Activated CD4-positive, alpha-beta memory T cell treated with anti-CD3 and anti-CD28 coated beads, Interleukin-2, amount 10 ng/mL, durations not matched to agents 7 days and 5 days (primary cell): ENCODE results near the gene OR2V2. TPM values are rescaled to one million over a fixed set of nuclear protein-coding genes. Genes with fewer than 3 reads are reported as not detected.

Source experiments
- CTCF ChIA-PET: fragments of 350-600 bp; sonication (Branson Sonifier 250); formaldehyde crosslinking; loops from one replicate; lab custom pipeline; 2021; ENCODE audit warnings: antibody characterized with exemption, inconsistent platforms; lab: Charles Lee
- POLR2A ChIA-PET: fragments of 350-600 bp; sonication (Branson Sonifier 250); formaldehyde crosslinking; loops from one replicate; lab custom pipeline; 2021; ENCODE audit warnings: antibody characterized with exemption; lab: Charles Lee
- DNase-seq: peaks from one replicate; pipeline ENCODE4 v3.0.0-alpha.2; 2020
- H3K27ac Mint-ChIP-seq: one replicate; pipeline ENCODE4 v1.8.0; 2021; ENCODE audit warnings: mild to moderate bottlenecking, mixed read lengths
- H3K27me3 Mint-ChIP-seq: one replicate; pipeline ENCODE4 v1.8.0; 2021; ENCODE audit warnings: mixed read lengths
- H3K36me3 Mint-ChIP-seq: one replicate; pipeline ENCODE4 v1.8.0; 2021; ENCODE audit warnings: low read depth, mixed read lengths
- H3K4me1 Mint-ChIP-seq: one replicate; pipeline ENCODE4 v1.8.0; 2021; ENCODE audit warnings: mixed read lengths
- H3K4me3 Mint-ChIP-seq: one replicate; pipeline ENCODE4 v1.8.0; 2021; ENCODE audit warnings: mild to moderate bottlenecking, mixed read lengths
- H3K9me3 Mint-ChIP-seq: one replicate; pipeline ENCODE4 v1.8.0; 2021; ENCODE audit warnings: mixed read lengths
- total RNA-seq, 2 experiments: library from RNA; stranded (reverse); gene quantifications; one replicate each; pipeline ENCODE4 v1.2.3, GENCODE V29; 2021

OR2V2 gene
- total RNA-seq, 2 experiments from 2014 or later: not detected

DNA sequence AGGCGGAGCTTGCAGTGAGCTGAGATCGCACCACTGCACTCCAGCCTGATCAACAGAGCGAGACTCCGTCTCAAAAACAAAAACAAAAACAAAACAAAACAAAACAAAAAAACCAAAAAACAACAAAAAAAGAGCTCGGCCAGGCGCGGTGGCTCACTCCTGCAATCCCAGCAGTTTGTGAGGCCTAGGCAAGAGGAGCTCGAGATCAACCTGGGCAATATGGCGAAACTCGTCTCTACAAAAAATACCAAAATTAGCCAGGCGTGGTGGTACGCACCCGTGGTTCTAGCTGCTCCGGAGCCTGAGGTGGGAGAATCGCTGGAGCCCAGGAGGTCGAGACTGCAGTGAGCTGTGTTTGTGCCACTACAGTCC is 37.4 kb downstream of the OR2V2 start:
- POLR2A ChIA-PET: interaction anchor here (1.0 to 3.4 kb wide), 13 partner anchors 11 to 377 kb away, joined by 3 to 40 read pairs (median 6); partner anchors contain the start of genes RACK1, TRIM41, TRIM52 and TRIM7
- Mint-ChIP-seq H3K4me3 (peak overlapping the region; percentile 86), H3K27me3 (peaks cover 15% of the 10 kb centered on the region), H3K9me3 (no peaks in the 10 kb centered on the region), H3K36me3 (peaks cover 10% of the 10 kb centered on the region), H3K27ac (peak overlapping the region; percentile 94), H3K4me1 (peaks cover 52% of the 10 kb centered on the region)
- DNase-seq: no peak
- CTCF ChIA-PET: interaction anchor here (0.6 to 2.8 kb wide), 18 partner anchors 8 to 1329 kb away, joined by 3 to 50 read pairs (median 4); no protein-coding TSS in a partner anchor

DNA sequence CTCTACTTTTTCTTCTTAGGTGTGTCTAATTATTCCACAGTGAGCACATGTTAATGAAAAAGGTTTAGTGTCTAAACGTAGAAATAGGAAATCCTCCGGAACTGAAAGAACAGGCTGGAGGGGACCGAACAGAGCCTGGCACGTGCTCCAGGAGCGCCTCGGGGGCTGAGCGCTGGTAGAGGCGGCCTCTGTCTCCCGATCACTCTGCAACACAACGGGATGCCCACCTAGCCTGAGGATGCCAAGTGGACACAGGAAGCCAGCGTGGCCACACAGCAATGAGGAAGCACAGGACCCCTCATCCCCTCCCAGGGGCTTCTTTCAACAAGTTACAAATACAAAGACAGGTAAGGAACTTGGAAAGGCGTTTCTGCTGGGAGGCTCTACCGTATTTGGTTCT is 38.2 kb downstream of the OR2V2 start:
- H3K4me3 Mint-ChIP-seq: no peak overlapping the region
- peaks cover 52% of the 10 kb centered on the region for H3K4me1 Mint-ChIP-seq
- peaks cover 10% of the 10 kb centered on the region for H3K36me3 Mint-ChIP-seq
- ChIA-PET POLR2A (interaction anchor here (1.0 to 3.4 kb wide), 9 partner anchors 12 to 75 kb away, joined by 3 to 40 read pairs (median 8); partner anchors contain the start of genes RACK1, TRIM52 and TRIM7), CTCF (interaction anchor here (0.7 to 2.8 kb wide), 8 partner anchors 13 to 76 kb away, joined by 3 to 50 read pairs (median 6); no protein-coding TSS in a partner anchor)
- H3K9me3 Mint-ChIP-seq: no peaks in the 10 kb centered on the region
- no peak for DNase-seq
- peaks cover 12% of the 10 kb centered on the region for H3K27me3 Mint-ChIP-seq
- H3K27ac Mint-ChIP-seq: no peak overlapping the region

GRCh38 chr5:181186022-181186421 is 38.6 kb downstream of the OR2V2 start:
- Mint-ChIP-seq H3K9me3 (no peaks in the 10 kb centered on the region), H3K4me1 (peaks cover 52% of the 10 kb centered on the region), H3K36me3 (peaks cover 10% of the 10 kb centered on the region), H3K4me3 (no peak overlapping the region), H3K27ac (peak overlapping the region; percentile 10), H3K27me3 (peaks cover 10% of the 10 kb centered on the region)
- ChIA-PET CTCF (interaction anchor here (0.9 to 2.8 kb wide), 2 partner anchors 13 to 14 kb away, joined by 3 to 50 read pairs; no protein-coding TSS in a partner anchor), POLR2A (interaction anchor here (1.2 to 3.4 kb wide), 3 partner anchors 13 to 75 kb away, joined by 4 to 40 read pairs (median 9); partner anchors contain the start of gene TRIM52)
- DNase-seq: no peak

- ChIA-PET POLR2A (interaction anchor here (1.1 to 8.5 kb wide), 8 partner anchors 12 to 74 kb away, joined by 3 to 149 read pairs (median 58); partner anchors contain the start of genes RACK1, TRIM41, TRIM52 and TRIM7), CTCF (interaction anchor here (0.9 to 3.7 kb wide), 2 partner anchors 14 to 20 kb away, joined by 3 to 28 read pairs; no protein-coding TSS in a partner anchor)
- Mint-ChIP-seq H3K27me3 (peaks cover 4% of the 10 kb centered on the region), H3K4me3 (no peak overlapping the region), H3K9me3 (no peaks in the 10 kb centered on the region), H3K4me1 (peaks cover 51% of the 10 kb centered on the region), H3K36me3 (peaks cover 17% of the 10 kb centered on the region), H3K27ac (peak overlapping the region; percentile 67)
- DNase-seq: no peak
Observed at GRCh38 chr5:181186986-181187499, 39.7 kb downstream of the OR2V2 start.

DNA sequence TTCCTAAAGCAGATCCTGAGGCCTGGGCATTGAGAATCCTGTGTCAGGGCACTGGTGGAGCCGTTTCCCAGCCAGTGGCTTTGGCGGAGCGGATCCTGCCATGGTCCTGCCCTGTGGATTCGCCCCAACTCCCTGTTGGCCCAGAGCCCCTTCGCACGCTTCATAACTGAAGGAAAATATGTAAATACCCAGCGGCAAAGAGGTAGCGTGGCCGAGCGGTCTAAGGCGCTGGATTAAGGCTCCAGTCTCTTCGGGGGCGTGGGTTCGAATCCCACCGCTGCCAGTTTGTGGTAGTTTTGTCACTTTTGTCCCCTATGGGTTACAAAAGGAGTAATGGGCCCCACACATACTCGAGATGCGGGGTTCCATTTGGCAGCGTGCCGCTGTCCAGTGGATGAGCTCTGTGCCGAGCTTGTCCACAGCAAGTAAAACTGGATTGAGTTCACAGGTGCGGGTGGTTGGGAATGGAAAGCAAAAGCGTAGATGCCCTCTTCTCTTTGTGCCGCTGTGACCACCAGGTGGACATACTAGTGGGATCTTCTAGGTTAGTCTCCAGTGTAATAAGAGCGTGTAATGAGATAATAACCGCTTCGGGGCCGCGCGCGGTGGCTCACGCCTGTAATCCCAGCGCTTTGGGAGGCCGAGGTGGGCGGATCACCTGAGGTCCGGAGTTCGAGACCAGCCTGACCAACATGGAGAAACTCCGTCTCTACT is 40.3 kb downstream of the OR2V2 start:
- CTCF ChIA-PET: interaction anchor here (1.1 to 3.7 kb wide), 6 partner anchors 14 to 58 kb away, joined by 3 to 28 read pairs (median 8); partner anchors contain the start of gene TRIM41
- Mint-ChIP-seq H3K4me1 (peaks cover 50% of the 10 kb centered on the region), H3K4me3 (peak overlapping the region; percentile 94), H3K36me3 (peaks cover 17% of the 10 kb centered on the region), H3K27ac (peak overlapping the region; percentile 95), H3K27me3 (peaks cover 4% of the 10 kb centered on the region), H3K9me3 (no peaks in the 10 kb centered on the region)
- peak; percentile 58 for DNase-seq
- POLR2A ChIA-PET: interaction anchor here (1.1 to 8.5 kb wide), 8 partner anchors 11 to 73 kb away, joined by 3 to 149 read pairs (median 47); partner anchors contain the start of genes RACK1, TRIM41, TRIM52 and TRIM7

GRCh38 chr5:181188700-181189362 is 41.4 kb downstream of the OR2V2 start:
- H3K9me3 Mint-ChIP-seq: no peaks in the 10 kb centered on the region
- peaks cover 4% of the 10 kb centered on the region for H3K27me3 Mint-ChIP-seq
- ChIA-PET CTCF (interaction anchor here (0.6 to 3.7 kb wide), 11 partner anchors 11 to 71 kb away, joined by 3 to 28 read pairs (median 6); partner anchors contain the start of genes TRIM41 and TRIM7), POLR2A (interaction anchor here (0.9 to 8.5 kb wide), 12 partner anchors 10 to 378 kb away, joined by 3 to 149 read pairs (median 10); partner anchors contain the start of genes RACK1, TRIM41, TRIM52 and TRIM7)
- peak overlapping the region; percentile 95 for H3K27ac Mint-ChIP-seq
- peaks cover 17% of the 10 kb centered on the region for H3K36me3 Mint-ChIP-seq
- peak; percentile 85 for DNase-seq
- peaks cover 51% of the 10 kb centered on the region for H3K4me1 Mint-ChIP-seq
- H3K4me3 Mint-ChIP-seq: peak overlapping the region; percentile 94

DNA sequence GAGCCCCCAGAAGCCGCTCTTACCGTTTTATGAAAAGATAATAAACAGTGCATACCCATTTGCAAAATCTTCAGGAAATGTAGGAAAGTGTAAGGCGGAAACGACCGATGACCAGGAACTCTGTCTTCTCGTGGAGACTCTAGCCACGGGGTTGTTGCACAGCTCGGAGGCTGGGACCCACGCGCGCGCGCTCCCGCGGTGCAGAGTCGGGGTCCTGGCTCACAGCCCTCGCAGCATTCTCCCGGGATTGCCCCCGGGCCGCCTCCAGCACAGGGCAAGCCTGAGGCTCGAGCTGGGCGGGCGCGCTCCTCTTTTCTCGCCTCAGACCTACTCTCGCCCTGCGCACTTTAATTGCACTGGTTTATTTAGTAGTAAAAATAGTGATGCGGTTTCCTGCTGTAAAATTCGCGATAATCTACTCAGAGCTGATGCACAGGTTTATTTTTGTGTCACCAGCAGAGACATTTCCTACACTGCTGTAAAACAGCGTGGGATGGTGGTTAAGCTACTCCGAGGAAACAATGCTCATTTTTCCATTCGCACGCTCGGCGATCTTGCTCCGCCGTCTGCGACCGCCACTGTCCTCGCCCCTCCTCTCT is 42.1 kb downstream of the OR2V2 start:
- Mint-ChIP-seq H3K36me3 (peaks cover 17% of the 10 kb centered on the region), H3K27me3 (peaks cover 4% of the 10 kb centered on the region), H3K4me1 (peaks cover 46% of the 10 kb centered on the region), H3K9me3 (no peaks in the 10 kb centered on the region), H3K4me3 (peak overlapping the region; percentile 94), H3K27ac (peak overlapping the region; percentile 95)
- ChIA-PET CTCF (interaction anchor here (1.1 to 3.7 kb wide), 8 partner anchors 9 to 33 kb away, joined by 4 to 28 read pairs (median 8); partner anchors contain the start of genes TRIM41 and TRIM7), POLR2A (interaction anchor here (0.8 to 8.5 kb wide), 15 partner anchors 10 to 386 kb away, joined by 3 to 149 read pairs (median 7); partner anchors contain the start of genes RACK1, TRIM41, TRIM52 and TRIM7)
- DNase-seq: peak; percentile 51

DNA sequence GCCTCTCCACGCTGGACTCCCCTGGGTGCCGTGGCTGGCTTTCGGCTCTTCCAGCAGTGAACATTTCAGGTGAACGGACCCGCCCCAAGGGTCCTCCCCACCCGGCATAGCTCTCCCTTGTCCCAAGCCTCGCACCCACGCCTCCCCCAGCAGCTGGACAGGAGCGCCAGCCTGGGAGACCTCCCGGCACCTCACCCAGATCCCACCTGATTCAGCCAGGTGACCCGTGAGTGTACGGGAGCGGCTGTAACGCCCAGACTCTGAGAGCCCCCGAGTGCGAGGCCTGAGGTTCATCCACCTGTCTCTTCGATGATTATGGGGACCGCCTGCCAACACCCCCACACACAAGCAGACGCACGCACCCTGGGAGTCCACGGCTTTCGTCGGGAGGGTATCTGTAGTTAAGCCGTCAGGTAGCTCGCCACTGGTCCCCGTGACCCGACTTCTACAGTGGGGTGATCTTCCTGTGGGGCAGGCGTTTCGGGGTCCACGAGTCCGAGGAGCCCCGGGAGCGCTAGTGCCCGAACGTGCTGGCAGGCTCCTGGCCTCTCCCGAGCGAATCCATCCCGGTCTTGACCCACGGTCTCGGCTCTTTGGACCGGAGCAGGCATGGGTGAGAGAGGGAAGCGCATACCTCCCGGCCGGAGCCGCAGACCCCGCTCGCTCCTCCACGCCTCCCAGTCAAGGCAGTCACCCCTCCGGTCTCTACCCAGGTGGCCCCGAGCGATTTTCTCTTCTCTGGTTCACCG is 42.8 kb downstream of the OR2V2 start:
- H3K36me3 Mint-ChIP-seq: peaks cover 17% of the 10 kb centered on the region

GRCh38 chr5:181190711-181191525 is 43.5 kb downstream of the OR2V2 start:
- H3K36me3 Mint-ChIP-seq: peaks cover 17% of the 10 kb centered on the region
- CTCF ChIA-PET: interaction anchor here (0.7 to 3.7 kb wide), 10 partner anchors 9 to 70 kb away, joined by 3 to 29 read pairs (median 4); partner anchors contain the start of gene TRIM7
- peaks cover 35% of the 10 kb centered on the region for H3K4me1 Mint-ChIP-seq
- peak; percentile 57 for DNase-seq
- H3K4me3 Mint-ChIP-seq: peak overlapping the region; percentile 94
- peak overlapping the region; percentile 95 for H3K27ac Mint-ChIP-seq
- peaks cover 4% of the 10 kb centered on the region for H3K27me3 Mint-ChIP-seq
- POLR2A ChIA-PET: interaction anchor here (0.9 to 8.5 kb wide), 14 partner anchors 8 to 389 kb away, joined by 3 to 149 read pairs (median 12); partner anchors contain the start of genes RACK1, TRIM41, TRIM52 and TRIM7
- no peaks in the 10 kb centered on the region for H3K9me3 Mint-ChIP-seq

More for the DNA sequence above, 42.8 kb downstream of the OR2V2 start:
- DNase-seq: peak; percentile 34
- peaks cover 41% of the 10 kb centered on the region for H3K4me1 Mint-ChIP-seq
- H3K27me3 Mint-ChIP-seq: peaks cover 4% of the 10 kb centered on the region
- peak overlapping the region; percentile 94 for H3K4me3 Mint-ChIP-seq
- no peaks in the 10 kb centered on the region for H3K9me3 Mint-ChIP-seq
- CTCF ChIA-PET: interaction anchor here (0.9 to 3.7 kb wide), 8 partner anchors 10 to 70 kb away, joined by 3 to 28 read pairs (median 6); partner anchors contain the start of genes TRIM41 and TRIM7
- H3K27ac Mint-ChIP-seq: peak overlapping the region; percentile 95
- POLR2A ChIA-PET: interaction anchor here (0.8 to 8.5 kb wide), 12 partner anchors 9 to 387 kb away, joined by 4 to 149 read pairs (median 14); partner anchors contain the start of genes RACK1, TRIM41, TRIM52 and TRIM7
